GM12864 (cell line): ENCODE data around the gene REL.

ENCODE experiments used
- DNase-seq: peaks from one replicate; pipeline ENCODE4 v3.0.0-alpha.2; 2011; ENCODE audit warnings: low read depth
- H3K4me3 ChIP-seq: 2 replicates; pipeline ENCODE4 v1.5.1; 2011; ENCODE audit warnings: mild to moderate bottlenecking, low read depth, low read length, control low read depth
- TF ChIP-seq, protein P1 (sequence below): IDR thresholded peaks from 2 replicates; pipeline ENCODE4 v1.5.1; 2011; ENCODE audit warnings: low read depth, mild to moderate bottlenecking, moderate library complexity, low read length, control low read depth, inconsistent platforms; ENCODE audit errors: missing control alignments

The REL gene

DNA sequence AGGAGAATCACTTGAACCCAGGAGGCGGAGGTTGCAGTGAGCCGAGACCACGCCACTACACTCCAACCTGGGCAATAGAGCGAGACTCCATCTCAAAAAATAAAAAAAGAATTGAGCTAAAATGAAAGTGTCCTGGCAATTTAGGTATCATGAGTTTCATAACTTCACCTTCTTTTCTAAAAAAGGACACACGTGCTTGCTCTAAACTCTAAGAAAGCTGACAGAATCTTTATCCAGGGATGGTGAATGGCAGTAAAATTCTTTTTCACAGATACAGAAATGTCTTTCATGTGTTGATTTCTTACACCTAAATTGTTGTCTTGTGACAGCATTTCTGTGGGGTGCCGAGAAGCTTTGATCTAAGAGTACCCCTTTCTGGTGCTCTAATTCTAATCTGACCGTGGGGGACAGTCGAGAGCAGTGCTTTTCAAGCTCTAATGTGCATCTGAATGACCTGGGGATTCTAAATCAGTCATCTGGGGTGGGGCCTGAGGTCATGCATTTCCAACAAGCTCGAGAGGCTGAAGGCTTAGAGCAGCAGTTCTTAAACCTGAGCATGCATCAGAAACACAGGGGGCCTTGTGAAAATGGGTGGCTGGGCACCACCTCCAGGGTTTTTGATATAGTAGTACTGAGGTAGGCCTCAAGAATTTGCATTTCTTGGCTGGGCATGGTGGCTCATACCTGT lies 42.1 kb upstream of the REL start:
- DNase-seq: peak; percentile 95
- TF ChIP-seq, protein P1, sequence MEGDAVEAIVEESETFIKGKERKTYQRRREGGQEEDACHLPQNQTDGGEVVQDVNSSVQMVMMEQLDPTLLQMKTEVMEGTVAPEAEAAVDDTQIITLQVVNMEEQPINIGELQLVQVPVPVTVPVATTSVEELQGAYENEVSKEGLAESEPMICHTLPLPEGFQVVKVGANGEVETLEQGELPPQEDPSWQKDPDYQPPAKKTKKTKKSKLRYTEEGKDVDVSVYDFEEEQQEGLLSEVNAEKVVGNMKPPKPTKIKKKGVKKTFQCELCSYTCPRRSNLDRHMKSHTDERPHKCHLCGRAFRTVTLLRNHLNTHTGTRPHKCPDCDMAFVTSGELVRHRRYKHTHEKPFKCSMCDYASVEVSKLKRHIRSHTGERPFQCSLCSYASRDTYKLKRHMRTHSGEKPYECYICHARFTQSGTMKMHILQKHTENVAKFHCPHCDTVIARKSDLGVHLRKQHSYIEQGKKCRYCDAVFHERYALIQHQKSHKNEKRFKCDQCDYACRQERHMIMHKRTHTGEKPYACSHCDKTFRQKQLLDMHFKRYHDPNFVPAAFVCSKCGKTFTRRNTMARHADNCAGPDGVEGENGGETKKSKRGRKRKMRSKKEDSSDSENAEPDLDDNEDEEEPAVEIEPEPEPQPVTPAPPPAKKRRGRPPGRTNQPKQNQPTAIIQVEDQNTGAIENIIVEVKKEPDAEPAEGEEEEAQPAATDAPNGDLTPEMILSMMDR: peak; percentile 55
- no peak overlapping the region; the same call in 1 of the 2 replicates for H3K4me3 ChIP-seq

DNA sequence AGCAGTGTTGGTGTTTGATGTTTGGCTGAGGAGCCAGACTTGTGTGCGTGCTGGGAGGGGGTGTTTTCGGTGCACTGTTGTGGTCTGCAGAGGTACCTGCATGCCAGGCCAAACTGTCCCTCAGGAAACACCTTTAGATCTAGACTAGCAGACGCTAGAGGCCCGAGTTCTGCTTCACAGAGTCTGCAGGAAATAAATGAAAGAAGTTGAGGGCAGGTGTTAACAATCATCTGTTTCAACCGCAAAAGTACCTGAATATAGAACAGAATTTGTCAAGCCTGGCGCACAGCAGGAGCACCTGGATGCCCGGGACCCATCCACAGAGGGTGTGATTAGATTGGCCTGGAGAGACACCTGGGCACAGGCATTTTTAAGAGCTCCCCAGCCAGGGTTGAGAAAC lies 40.5 kb upstream of the REL start:
- DNase-seq: peak; percentile 92
- H3K4me3 ChIP-seq: no peak overlapping the region

DNA sequence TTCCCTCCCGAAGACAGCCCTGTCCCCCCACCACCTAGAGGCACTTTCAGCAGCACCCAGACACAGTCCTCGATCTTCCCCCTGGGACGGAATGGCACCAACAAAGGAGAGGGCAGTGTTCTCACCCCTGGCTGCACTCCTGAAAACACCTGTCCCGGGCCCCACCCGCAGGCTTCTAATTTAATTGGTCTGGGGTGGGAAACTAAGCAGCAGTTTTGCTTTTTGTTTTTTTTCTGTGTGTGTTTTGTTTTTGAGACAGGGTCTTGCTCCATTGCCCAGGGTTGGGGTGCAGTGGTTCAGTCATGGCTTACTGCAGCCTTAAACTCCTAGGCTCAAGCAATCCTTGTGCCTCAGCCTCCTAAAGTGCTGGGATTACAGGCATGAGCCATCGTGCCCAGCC lies 38.4 kb upstream of the REL start:
- TF ChIP-seq, protein P1: no peak

More for the DNA sequence above, 40.5 kb upstream of the REL start:
- TF ChIP-seq, protein P1: no peak

DNA sequence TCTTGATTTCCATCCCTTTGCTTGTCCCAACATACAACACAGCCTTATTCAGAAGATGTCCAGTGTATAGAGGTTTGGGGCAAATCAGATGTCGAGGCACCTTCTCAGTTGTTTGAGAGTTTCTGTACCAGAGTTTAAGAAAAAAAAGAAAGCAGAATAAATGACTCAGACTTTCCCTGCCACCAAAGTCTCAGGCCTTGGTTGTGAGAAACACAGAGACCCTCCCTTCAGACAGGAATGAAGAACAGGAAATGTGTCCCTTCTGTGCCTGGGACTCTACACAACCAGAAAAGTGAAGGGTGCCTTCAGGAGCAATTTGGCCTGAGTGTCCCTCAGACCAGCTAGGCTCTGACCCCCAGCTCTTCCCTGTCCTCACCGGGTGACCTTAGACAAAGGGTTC lies 37.3 kb upstream of the REL start:
- TF ChIP-seq, protein P1: no peak
- no peak for DNase-seq

More for the DNA sequence above, 38.4 kb upstream of the REL start:
- H3K4me3 ChIP-seq: no peak overlapping the region
- no peak for DNase-seq

DNA sequence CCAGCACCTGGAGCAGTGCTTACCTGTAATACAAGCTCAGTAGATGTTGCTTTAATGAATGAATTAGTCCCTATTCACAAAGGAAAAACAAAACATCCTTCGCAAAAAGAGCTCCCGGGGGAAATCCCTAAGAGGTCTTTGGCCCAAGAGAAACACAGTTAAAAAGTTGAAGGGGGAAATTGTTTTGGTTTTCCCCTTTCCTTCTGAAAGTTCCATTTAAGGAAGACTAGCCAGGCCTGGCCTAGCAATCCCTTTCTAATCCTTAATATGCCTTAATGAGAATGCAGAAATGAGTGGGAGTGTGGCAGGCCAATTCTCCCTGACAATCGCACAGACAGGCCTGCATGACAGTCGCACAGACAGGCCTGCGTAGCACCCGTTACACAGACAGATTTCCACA lies 33.5 kb upstream of the REL start:
- TF ChIP-seq, protein P1: no peak
- no peak overlapping the region for H3K4me3 ChIP-seq
- DNase-seq: no peak

More for the DNA sequence above, 37.3 kb upstream of the REL start:
- H3K4me3 ChIP-seq: no peak overlapping the region

DNA sequence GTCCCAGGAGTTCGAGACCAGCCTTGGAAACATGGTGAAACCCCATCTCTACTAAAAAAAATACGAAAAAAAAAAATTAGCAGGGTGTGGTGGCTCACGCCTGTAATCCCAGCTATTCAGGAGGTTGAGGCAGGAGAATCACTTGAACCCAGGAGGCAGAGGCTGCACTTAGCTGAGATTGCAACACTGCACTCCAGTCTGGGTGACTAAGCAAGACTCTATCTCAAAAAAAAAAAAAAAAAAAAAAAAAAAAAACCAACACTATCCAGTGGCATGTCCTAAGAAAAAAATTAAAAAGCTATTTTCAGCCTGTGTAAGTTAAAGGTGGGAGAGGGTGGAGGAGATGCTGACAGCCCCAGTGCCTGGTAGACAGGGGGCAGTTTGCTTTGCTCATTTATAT lies 32.2 kb upstream of the REL start:
- H3K4me3 ChIP-seq: no peak overlapping the region
- no peak for DNase-seq
- TF ChIP-seq, protein P1: no peak

DNA sequence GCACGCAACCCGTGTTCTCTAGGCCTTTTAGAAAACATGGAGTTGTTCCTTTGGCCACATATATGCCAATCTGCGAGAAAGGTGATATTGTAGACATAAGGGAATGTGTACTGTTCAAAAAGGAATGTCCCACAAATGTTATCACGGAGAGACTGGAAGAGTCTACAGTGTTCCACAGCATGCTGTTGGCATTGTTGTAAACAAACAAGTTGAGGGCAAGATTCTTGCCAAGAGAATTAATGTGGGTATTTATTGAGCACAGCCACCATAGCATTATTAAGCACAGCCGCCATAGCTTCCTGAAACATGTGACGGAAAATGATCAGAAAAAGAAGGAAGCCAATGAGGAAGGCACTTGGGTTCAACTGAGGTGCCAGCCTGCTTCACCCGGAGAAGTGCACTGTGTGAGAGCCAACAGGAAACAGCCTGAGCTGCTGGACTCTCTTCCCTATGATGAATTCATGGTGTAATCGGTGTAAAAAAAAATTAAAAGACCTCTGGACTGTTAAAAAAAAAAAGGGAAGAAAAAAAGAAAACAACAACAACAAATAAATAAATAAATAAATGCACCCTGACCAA lies 29.0 kb upstream of the REL start:
- no peak overlapping the region for H3K4me3 ChIP-seq
- no peak for DNase-seq
- TF ChIP-seq, protein P1: no peak
